KMS-11 (cell line): ENCODE data around the gene PKIG.

Experiments used
- H2AFZ ChIP-seq: fragments of 200-600 bp; sonication (generic); 2 replicates; pipeline ENCODE4 v1.6.1; 2016; ENCODE audit warnings: antibody characterized with exemption, mixed run types, low read depth
- H3K27ac ChIP-seq: fragments of 200-600 bp; sonication (generic); 2 replicates; pipeline ENCODE4 v1.6.1; 2016; ENCODE audit warnings: mild to moderate bottlenecking, mixed run types
- H3K27me3 ChIP-seq: fragments of 200-600 bp; sonication (generic); 2 replicates; pipeline ENCODE4 v1.6.1; 2017; ENCODE audit warnings: mild to moderate bottlenecking, low read depth, mixed run types, moderate library complexity; ENCODE audit not compliant: insufficient read depth
- H3K36me3 ChIP-seq: fragments of 200-600 bp; sonication (generic); 2 replicates; pipeline ENCODE4 v1.6.1; 2017; ENCODE audit warnings: mild to moderate bottlenecking, mixed run types; ENCODE audit not compliant: insufficient read depth
- H3K4me1 ChIP-seq: fragments of 200-600 bp; sonication (generic); 2 replicates; pipeline ENCODE4 v1.6.1; 2016; ENCODE audit warnings: mild to moderate bottlenecking, low read depth, mixed run types; ENCODE audit not compliant: poor library complexity, severe bottlenecking
- H3K4me2 ChIP-seq: fragments of 200-600 bp; sonication (generic); 2 replicates; pipeline ENCODE4 v1.7.0; 2016; ENCODE audit warnings: mild to moderate bottlenecking, mixed run types
- H3K4me3 ChIP-seq: fragments of 200-600 bp; sonication (generic); IDR thresholded peaks from 2 replicates; pipeline ENCODE4 v1.6.1; 2017; ENCODE audit warnings: low read depth, low read length, mixed read lengths; ENCODE audit not compliant: insufficient read depth
- H3K79me2 ChIP-seq: fragments of 200-600 bp; sonication (generic); 2 replicates; pipeline ENCODE4 v1.6.1; 2016; ENCODE audit warnings: low read depth, mixed run types; ENCODE audit not compliant: insufficient read depth
- H3K9ac ChIP-seq: fragments of 200-600 bp; sonication (generic); 2 replicates; pipeline ENCODE4 v1.6.1; 2016; ENCODE audit warnings: mild to moderate bottlenecking, mixed run types
- H4K20me1 ChIP-seq: fragments of 200-600 bp; sonication (generic); 2 replicates; pipeline ENCODE4 v1.6.1; 2016; ENCODE audit warnings: mild to moderate bottlenecking, mixed run types; ENCODE audit not compliant: insufficient read depth
- CTCF ChIP-seq: fragments of 200-600 bp; sonication (generic); conservative IDR thresholded peaks from 2 replicates; pipeline ENCODE4 v1.6.1; 2017; ENCODE audit warnings: low read depth, mild to moderate bottlenecking, antibody characterized with exemption, low read length, moderate library complexity, mixed read lengths

The PKIG gene

GRCh38 chr20:44537993-44538392 is 44.4 kb upstream of the PKIG start:
- Histone ChIP-seq H3K9ac (no peak overlapping the region), H3K27me3 (no peaks in the 10 kb centered on the region), H3K36me3 (no peaks in the 10 kb centered on the region), H4K20me1 (no peaks in the 10 kb centered on the region), H3K4me3 (no peak overlapping the region), H3K4me1 (no peaks in the 10 kb centered on the region), H3K4me2 (no peak overlapping the region), H2AFZ (no peak overlapping the region), H3K79me2 (no peaks in the 10 kb centered on the region), H3K27ac (no peak overlapping the region)
- TF ChIP-seq CTCF, result no peak

DNA sequence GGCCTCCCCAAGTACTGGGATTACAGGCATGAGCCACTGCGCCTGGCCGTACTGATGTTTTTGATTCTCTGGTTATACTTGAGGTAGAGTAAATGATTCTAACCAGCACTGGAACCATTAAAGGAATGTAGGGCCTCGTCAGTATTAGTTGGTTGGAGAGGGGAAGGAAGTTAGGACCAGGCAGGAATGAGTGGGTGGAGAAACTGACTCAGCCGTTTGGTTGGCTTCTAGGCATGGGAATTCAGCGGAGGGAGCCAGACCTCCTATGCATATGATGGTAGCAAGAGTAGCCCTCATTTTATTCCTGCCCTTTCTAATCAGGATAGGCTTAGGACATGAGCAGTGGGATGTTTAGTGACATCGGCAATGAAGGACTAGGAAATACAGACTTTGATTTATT is 41.5 kb upstream of the PKIG start:
- H3K79me2 ChIP-seq, result no peaks in the 10 kb centered on the region

GRCh38 chr20:44541992-44542391 is 40.4 kb upstream of the PKIG start:
- Histone ChIP-seq H3K4me3 (no peak overlapping the region), H2AFZ (no peak overlapping the region), H3K36me3 (no peaks in the 10 kb centered on the region), H3K27me3 (no peaks in the 10 kb centered on the region), H3K4me1 (no peaks in the 10 kb centered on the region), H3K9ac (no peak overlapping the region), H4K20me1 (no peaks in the 10 kb centered on the region), H3K27ac (no peak overlapping the region), H3K4me2 (no peak overlapping the region), H3K79me2 (no peaks in the 10 kb centered on the region)
- TF ChIP-seq CTCF, result no peak

More for the DNA sequence above, 41.5 kb upstream of the PKIG start:
- TF ChIP-seq CTCF, result no peak
- Histone ChIP-seq H4K20me1 (no peaks in the 10 kb centered on the region), H2AFZ (no peak overlapping the region), H3K27ac (no peak overlapping the region), H3K4me1 (no peaks in the 10 kb centered on the region), H3K27me3 (no peaks in the 10 kb centered on the region), H3K9ac (no peak overlapping the region), H3K4me2 (no peak overlapping the region), H3K36me3 (no peaks in the 10 kb centered on the region), H3K4me3 (no peak overlapping the region)

DNA sequence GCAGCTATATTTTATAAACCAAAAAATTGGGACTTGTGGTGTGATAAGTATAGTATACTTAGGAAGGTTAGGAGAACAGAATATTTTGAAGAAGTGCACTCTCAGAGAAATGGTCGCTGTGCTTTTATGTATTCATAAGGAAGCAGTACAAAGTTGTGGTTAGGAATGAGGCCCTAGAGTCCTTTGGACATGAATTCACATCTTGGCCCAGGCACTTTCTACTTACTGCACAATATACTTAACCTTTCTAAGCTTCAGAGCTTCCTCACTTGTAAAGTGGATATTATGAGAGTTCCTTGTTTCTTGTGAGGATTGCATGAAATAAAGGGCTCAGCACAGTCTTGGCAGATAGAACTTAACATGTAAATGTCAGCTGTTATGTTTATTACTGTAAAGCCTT is 39.5 kb upstream of the PKIG start:
- no peaks in the 10 kb centered on the region for H3K79me2 ChIP-seq
- H3K27ac ChIP-seq, result no peak overlapping the region

More for the DNA sequence above, 39.5 kb upstream of the PKIG start:
- no peaks in the 10 kb centered on the region for H3K36me3 ChIP-seq
- H4K20me1 ChIP-seq, result no peaks in the 10 kb centered on the region
- H2AFZ ChIP-seq, result no peak overlapping the region
- H3K9ac ChIP-seq, result no peak overlapping the region
- no peak overlapping the region for H3K4me2 ChIP-seq
- no peak for TF ChIP-seq CTCF
- H3K4me1 ChIP-seq, result no peaks in the 10 kb centered on the region
- no peaks in the 10 kb centered on the region for H3K27me3 ChIP-seq
- no peak overlapping the region for H3K4me3 ChIP-seq
